NCI-H1048 (cell line): ENCODE results near the gene MTSS2.

Source experiments
- DNase-seq: peaks from one replicate; lab custom pipeline; 2025; lab: John Stamatoyannopoulos, UW

The MTSS2 gene

GRCh38 chr16:70700101-70701020, 14.5 kb upstream of the MTSS2 start:
- no peak for DNase-seq

- no peak for DNase-seq
These were observed 13.8 kb upstream of the MTSS2 start for GRCh38 chr16:70699696-70700095.

GRCh38 chr16:70698901-70699300, 13.0 kb upstream of the MTSS2 start:
- no peak for DNase-seq

GRCh38 chr16:70697594-70698170, 11.8 kb upstream of the MTSS2 start:
- no peak for DNase-seq

GRCh38 chr16:70696952-70697593, 11.2 kb upstream of the MTSS2 start:
- DNase-seq: no peak

- DNase-seq: no peak
These were observed 10.5 kb upstream of the MTSS2 start for GRCh38 chr16:70696355-70696754.

- DNase-seq: no peak
These were observed 9.6 kb upstream of the MTSS2 start for GRCh38 chr16:70695331-70696070.

- no peak for DNase-seq
These were observed 9.0 kb upstream of the MTSS2 start for GRCh38 chr16:70694868-70695218.

GRCh38 chr16:70694088-70694867, 8.4 kb upstream of the MTSS2 start:
- DNase-seq: no peak

- no peak for DNase-seq
These were observed 7.2 kb upstream of the MTSS2 start for GRCh38 chr16:70692873-70693671.

- DNase-seq: no peak
These were observed 6.4 kb upstream of the MTSS2 start for GRCh38 chr16:70692130-70692872.

GRCh38 chr16:70691223-70692129, 5.6 kb upstream of the MTSS2 start:
- DNase-seq: no peak

- no peak for DNase-seq
These were observed 4.4 kb upstream of the MTSS2 start for GRCh38 chr16:70689970-70690891.

- DNase-seq: no peak
These were observed 3.4 kb upstream of the MTSS2 start for GRCh38 chr16:70689035-70689969.

GRCh38 chr16:70688246-70688742, 2.4 kb upstream of the MTSS2 start:
- DNase-seq: no peak

GRCh38 chr16:70687671-70688245, 1.9 kb upstream of the MTSS2 start:
- no peak for DNase-seq
